MM.1S (cell line): ENCODE measurements around the gene CDYL2.

ENCODE experiments used
- DNase-seq: peaks from one replicate; pipeline ENCODE4 v3.0.0-alpha.2; 2015
- H2AFZ ChIP-seq: fragments of 300-600 bp; sonication (generic); 2 replicates; pipeline ENCODE4 v1.6.0; 2016; ENCODE audit warnings: antibody characterized with exemption, low read length
- H3F3A ChIP-seq: fragments of 300-600 bp; sonication (generic); 2 replicates; pipeline ENCODE4 v1.6.1; 2016; ENCODE audit warnings: mild to moderate bottlenecking, antibody characterized with exemption, low read length, moderate library complexity, mixed read lengths; ENCODE audit not compliant: insufficient read depth
- H3K27ac ChIP-seq: fragments of 300-600 bp; sonication (generic); 2 replicates; pipeline ENCODE4 v1.5.1; 2016; ENCODE audit warnings: mild to moderate bottlenecking, low read length
- H3K27me3 ChIP-seq: fragments of 300-600 bp; sonication (generic); replicated peaks from 2 replicates; pipeline ENCODE4 v1.6.0; 2016; ENCODE audit warnings: low read length; ENCODE audit not compliant: insufficient read depth
- H3K36me3 ChIP-seq: fragments of 300-600 bp; sonication (generic); replicated peaks from 2 replicates; pipeline ENCODE4 v1.6.1; 2016; ENCODE audit warnings: mild to moderate bottlenecking, low read length, mixed read lengths; ENCODE audit not compliant: insufficient read depth
- H3K4me1 ChIP-seq: fragments of 300-600 bp; sonication (generic); 2 replicates; pipeline ENCODE4 v1.6.1; 2016; ENCODE audit warnings: low read length, mixed read lengths
- H3K4me2 ChIP-seq: fragments of 300-600 bp; sonication (generic); 2 replicates; pipeline ENCODE4 v1.6.0; 2016; ENCODE audit warnings: low read depth, low read length
- H3K4me3 ChIP-seq: fragments of 300-600 bp; sonication (generic); 2 replicates; pipeline ENCODE4 v1.5.1; 2016; ENCODE audit warnings: low read length, mixed read lengths
- H3K79me2 ChIP-seq: fragments of 300-600 bp; sonication (generic); 2 replicates; pipeline ENCODE4 v1.6.1; 2016; ENCODE audit warnings: mixed run types, low read length, mixed read lengths
- H3K9ac ChIP-seq: fragments of 300-600 bp; sonication (generic); 2 replicates; pipeline ENCODE4 v1.6.1; 2016; ENCODE audit warnings: low read length, mixed read lengths
- H3K9me2 ChIP-seq: fragments of 300-600 bp; sonication (generic); replicated peaks from 2 replicates; pipeline ENCODE4 v1.6.1; 2016; ENCODE audit warnings: mild to moderate bottlenecking, low read length, mixed read lengths; ENCODE audit not compliant: insufficient read depth
- H3K9me3 ChIP-seq: fragments of 300-600 bp; sonication (generic); replicated peaks from 2 replicates; pipeline ENCODE4 v1.6.1; 2016; ENCODE audit warnings: mild to moderate bottlenecking, low read length, mixed read lengths; ENCODE audit not compliant: insufficient read depth
- H4K20me1 ChIP-seq: fragments of 300-600 bp; sonication (generic); 2 replicates; pipeline ENCODE4 v1.6.1; 2016; ENCODE audit warnings: mild to moderate bottlenecking, low read length, moderate library complexity, mixed read lengths; ENCODE audit not compliant: insufficient read depth
- EZH2 ChIP-seq: fragments of 300-600 bp; sonication (generic); optimal IDR thresholded peaks from 2 replicates; pipeline ENCODE3; 2017; ENCODE audit warnings: low read depth, mild to moderate bottlenecking, antibody characterized with exemption, low read length, mixed read lengths
- EZH2phosphoT487 ChIP-seq: fragments of 300-600 bp; sonication (generic); IDR thresholded peaks from 2 replicates; pipeline ENCODE4 v1.6.1; 2018; ENCODE audit warnings: antibody characterized with exemption, low read length
- TF ChIP-seq, protein P1 (sequence below): fragments of 300-600 bp; sonication (generic); IDR thresholded peaks from 2 replicates; pipeline ENCODE4 v1.5.1; 2016; ENCODE audit warnings: antibody characterized with exemption, low read length, mixed read lengths

Gene CDYL2

DNA sequence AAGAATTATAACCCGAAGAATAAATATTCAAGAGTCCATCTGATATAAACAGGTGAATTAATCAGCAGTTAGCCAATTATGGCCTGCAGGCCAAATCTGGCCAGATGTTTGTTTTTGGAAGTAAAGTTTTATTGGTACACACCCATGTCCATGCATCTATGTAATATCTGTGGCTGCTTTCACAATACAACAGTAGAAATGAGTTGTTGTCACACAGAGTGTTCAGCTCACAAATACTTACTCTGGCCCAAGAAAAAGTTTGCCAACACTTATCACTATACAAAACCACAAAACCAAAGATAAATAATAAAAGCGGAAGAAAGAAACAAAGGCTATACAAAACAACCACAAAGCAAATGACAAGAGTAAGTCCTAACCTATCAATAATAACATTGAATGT lies 109.4 kb downstream of the CDYL2 start:
- Histone ChIP-seq H3K36me3 (no peaks in the 10 kb centered on the region), H3K4me2 (no peak overlapping the region), H3K27me3 (no peaks in the 10 kb centered on the region), H3K27ac (no peak overlapping the region), H3K9ac (no peak overlapping the region), H3K4me1 (no peaks in the 10 kb centered on the region), H3K9me2 (no peaks in the 10 kb centered on the region), H3K4me3 (no peak overlapping the region), H3K9me3 (no peaks in the 10 kb centered on the region), H4K20me1 (no peaks in the 10 kb centered on the region), H3K79me2 (no peaks in the 10 kb centered on the region), H2AFZ (no peak overlapping the region), H3F3A (no peaks in the 10 kb centered on the region)
- DNase-seq: no peak
- TF ChIP-seq, protein P1, sequence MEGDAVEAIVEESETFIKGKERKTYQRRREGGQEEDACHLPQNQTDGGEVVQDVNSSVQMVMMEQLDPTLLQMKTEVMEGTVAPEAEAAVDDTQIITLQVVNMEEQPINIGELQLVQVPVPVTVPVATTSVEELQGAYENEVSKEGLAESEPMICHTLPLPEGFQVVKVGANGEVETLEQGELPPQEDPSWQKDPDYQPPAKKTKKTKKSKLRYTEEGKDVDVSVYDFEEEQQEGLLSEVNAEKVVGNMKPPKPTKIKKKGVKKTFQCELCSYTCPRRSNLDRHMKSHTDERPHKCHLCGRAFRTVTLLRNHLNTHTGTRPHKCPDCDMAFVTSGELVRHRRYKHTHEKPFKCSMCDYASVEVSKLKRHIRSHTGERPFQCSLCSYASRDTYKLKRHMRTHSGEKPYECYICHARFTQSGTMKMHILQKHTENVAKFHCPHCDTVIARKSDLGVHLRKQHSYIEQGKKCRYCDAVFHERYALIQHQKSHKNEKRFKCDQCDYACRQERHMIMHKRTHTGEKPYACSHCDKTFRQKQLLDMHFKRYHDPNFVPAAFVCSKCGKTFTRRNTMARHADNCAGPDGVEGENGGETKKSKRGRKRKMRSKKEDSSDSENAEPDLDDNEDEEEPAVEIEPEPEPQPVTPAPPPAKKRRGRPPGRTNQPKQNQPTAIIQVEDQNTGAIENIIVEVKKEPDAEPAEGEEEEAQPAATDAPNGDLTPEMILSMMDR: no peak
- TF ChIP-seq EZH2: no peak
- no peak for TF ChIP-seq EZH2phosphoT487

DNA sequence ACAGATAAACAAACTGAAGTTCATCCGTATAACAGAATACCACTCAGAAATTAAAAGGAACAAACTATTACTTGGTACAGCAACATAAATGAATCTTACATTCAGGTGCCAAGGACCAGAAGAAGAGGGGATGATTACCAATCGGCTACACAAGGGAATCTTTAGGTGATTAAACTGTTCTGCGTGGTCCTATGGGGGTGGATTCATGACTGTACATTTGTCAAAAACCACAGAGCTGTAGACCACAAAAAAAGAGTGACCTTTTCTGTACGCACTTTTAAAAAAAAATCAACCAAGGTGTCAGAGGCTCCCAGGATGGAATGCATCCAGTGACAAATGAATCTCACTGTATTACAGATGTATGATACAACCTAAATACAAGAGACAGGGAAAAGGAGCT lies 110.8 kb downstream of the CDYL2 start:
- no peak overlapping the region for H3K27ac ChIP-seq
- no peak overlapping the region for H3K4me2 ChIP-seq
- no peaks in the 10 kb centered on the region for H3F3A ChIP-seq
- H3K4me3 ChIP-seq: no peak overlapping the region
- H3K9me2 ChIP-seq: no peaks in the 10 kb centered on the region
- H3K36me3 ChIP-seq: no peaks in the 10 kb centered on the region
- H3K79me2 ChIP-seq: no peaks in the 10 kb centered on the region
- no peaks in the 10 kb centered on the region for H3K4me1 ChIP-seq
- no peaks in the 10 kb centered on the region for H3K9me3 ChIP-seq
- H4K20me1 ChIP-seq: no peaks in the 10 kb centered on the region
- H3K9ac ChIP-seq: no peak overlapping the region
- TF ChIP-seq EZH2: no peak
- TF ChIP-seq, protein P1: no peak
- TF ChIP-seq EZH2phosphoT487: no peak
- no peak overlapping the region for H2AFZ ChIP-seq
- DNase-seq: no peak
- no peaks in the 10 kb centered on the region for H3K27me3 ChIP-seq

DNA sequence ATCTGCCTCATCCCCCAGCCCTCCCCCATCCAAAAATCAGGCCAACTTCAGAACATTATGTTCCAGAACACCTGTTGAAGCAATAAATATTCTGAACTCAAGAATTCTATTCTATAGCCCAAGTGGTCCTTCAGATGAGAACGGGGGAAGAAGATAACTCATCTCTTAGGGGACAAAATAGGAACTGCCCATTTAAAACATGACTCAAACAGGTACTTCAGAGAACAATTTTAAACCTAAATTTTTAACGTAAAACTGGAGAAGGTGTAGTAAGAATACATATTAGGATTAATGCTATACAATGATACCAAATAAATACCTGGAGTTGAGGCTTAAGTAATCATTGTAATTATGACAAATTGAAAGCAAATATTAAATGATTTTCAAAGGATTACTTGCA lies 112.1 kb downstream of the CDYL2 start:
- H3K27me3 ChIP-seq: no peaks in the 10 kb centered on the region
- H3K9ac ChIP-seq: no peak overlapping the region
- no peaks in the 10 kb centered on the region for H3K9me3 ChIP-seq
- H3K36me3 ChIP-seq: no peaks in the 10 kb centered on the region
- DNase-seq: no peak
- TF ChIP-seq EZH2 (no peak), EZH2phosphoT487 (no peak)
- TF ChIP-seq, protein P1: no peak
- no peaks in the 10 kb centered on the region for H3K9me2 ChIP-seq
- H3K27ac ChIP-seq: no peak overlapping the region
- no peaks in the 10 kb centered on the region for H3F3A ChIP-seq
- no peak overlapping the region for H2AFZ ChIP-seq
- no peak overlapping the region for H3K4me2 ChIP-seq
- H3K79me2 ChIP-seq: no peaks in the 10 kb centered on the region
- H3K4me3 ChIP-seq: no peak overlapping the region
- H3K4me1 ChIP-seq: no peaks in the 10 kb centered on the region
- H4K20me1 ChIP-seq: no peaks in the 10 kb centered on the region
